ENCODE results near the gene GALNT10.

GALNT10 gene

DNA sequence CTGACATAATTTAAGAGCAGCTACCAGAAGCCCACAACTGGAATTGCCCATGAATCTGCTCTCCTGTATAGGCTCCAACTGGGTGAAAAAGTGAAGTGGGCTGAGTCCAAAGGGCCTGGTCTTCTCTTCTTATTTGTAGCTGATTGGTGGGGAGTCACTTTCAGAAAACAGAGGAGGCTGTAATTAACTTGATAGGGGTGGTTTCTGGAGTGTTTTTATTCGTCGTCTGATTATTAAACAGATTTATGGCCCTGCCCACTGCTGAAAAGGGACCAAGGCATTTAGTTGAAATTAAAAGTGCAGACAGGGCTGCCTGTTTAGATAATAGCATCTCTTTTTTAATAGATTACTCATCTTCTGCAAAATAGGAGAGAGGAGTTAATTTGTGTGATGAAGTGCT, 174.2 kb downstream of the GALNT10 start:
- TF ChIP-seq, protein P1, sequence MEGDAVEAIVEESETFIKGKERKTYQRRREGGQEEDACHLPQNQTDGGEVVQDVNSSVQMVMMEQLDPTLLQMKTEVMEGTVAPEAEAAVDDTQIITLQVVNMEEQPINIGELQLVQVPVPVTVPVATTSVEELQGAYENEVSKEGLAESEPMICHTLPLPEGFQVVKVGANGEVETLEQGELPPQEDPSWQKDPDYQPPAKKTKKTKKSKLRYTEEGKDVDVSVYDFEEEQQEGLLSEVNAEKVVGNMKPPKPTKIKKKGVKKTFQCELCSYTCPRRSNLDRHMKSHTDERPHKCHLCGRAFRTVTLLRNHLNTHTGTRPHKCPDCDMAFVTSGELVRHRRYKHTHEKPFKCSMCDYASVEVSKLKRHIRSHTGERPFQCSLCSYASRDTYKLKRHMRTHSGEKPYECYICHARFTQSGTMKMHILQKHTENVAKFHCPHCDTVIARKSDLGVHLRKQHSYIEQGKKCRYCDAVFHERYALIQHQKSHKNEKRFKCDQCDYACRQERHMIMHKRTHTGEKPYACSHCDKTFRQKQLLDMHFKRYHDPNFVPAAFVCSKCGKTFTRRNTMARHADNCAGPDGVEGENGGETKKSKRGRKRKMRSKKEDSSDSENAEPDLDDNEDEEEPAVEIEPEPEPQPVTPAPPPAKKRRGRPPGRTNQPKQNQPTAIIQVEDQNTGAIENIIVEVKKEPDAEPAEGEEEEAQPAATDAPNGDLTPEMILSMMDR (IDR thresholded peaks at IDR 0.05; ENCODE audit: unreplicated experiment in 3 of 3): no peak
- no peaks in the 10 kb centered on the region for H3K27me3 Mint-ChIP-seq (ENCODE audit: low read depth)
- H3K4me1 Mint-ChIP-seq: peaks cover 39% of the 10 kb centered on the region
- no peaks in the 10 kb centered on the region for H3K9me3 Mint-ChIP-seq
- no peak overlapping the region for H3K4me3 Mint-ChIP-seq
- H3K27ac Mint-ChIP-seq: peak overlapping the region; percentile 49 to 67 (median 67)
- H3K36me3 Mint-ChIP-seq (ENCODE audit: low read depth): no peaks in the 10 kb centered on the region

DNA sequence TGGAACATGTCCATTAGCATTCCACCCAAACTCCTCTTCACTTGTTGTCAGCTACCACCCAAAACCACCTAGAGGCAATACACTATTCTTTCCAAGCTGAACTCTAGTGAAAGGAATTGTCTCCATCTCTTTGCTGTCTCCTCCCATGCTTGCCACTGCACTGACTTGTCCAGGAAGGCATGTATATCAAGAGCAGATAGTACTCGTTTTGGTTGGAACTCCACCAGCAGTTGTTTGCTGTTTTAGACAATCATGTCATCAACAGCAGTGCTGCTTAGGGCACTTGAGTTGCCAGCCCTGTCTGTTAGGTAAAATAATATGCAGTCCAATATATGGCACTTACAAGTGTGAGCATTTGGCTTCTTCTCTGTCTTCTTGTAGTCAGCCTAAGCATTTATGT, 175.3 kb downstream of the GALNT10 start:
- Mint-ChIP-seq H3K36me3 (ENCODE audit: low read depth) (no peaks in the 10 kb centered on the region), H3K4me1 (peaks cover 47% of the 10 kb centered on the region), H3K9me3 (no peaks in the 10 kb centered on the region), H3K27ac (peak overlapping the region in 2 of 3 experiments; percentile 49 to 67), H3K27me3 (ENCODE audit: low read depth) (no peaks in the 10 kb centered on the region), H3K4me3 (no peak overlapping the region)
- TF ChIP-seq, protein P1 (IDR thresholded peaks at IDR 0.05; ENCODE audit: unreplicated experiment in 3 of 3): no peak

DNA sequence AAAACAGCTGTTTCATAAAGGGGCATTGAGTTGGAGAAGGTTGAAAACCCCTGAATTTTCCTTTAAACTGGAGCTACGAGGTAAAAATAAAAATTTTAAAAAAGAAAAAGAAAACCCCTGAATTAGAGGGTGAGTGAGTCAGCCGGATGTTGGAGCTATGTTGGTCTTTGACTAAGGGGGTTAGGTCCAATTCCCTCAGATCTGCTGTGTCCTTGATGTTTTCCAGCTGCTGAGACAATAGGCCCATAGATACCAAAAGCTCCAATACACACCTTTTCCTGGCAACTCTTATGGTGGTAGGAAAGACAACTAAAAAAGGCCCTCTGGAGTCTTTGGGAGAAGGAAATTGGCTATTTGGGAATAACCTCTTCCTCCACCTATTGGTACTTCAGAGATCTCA, 175.8 kb downstream of the GALNT10 start:
- Mint-ChIP-seq H3K9me3 (no peaks in the 10 kb centered on the region), H3K36me3 (ENCODE audit: low read depth) (no peaks in the 10 kb centered on the region), H3K4me3 (no peak overlapping the region), H3K4me1 (peaks cover 53% of the 10 kb centered on the region), H3K27me3 (ENCODE audit: low read depth) (no peaks in the 10 kb centered on the region), H3K27ac (no peak overlapping the region)
- TF ChIP-seq, protein P1 (IDR thresholded peaks at IDR 0.05; ENCODE audit: unreplicated experiment in 3 of 3): no peak

DNA sequence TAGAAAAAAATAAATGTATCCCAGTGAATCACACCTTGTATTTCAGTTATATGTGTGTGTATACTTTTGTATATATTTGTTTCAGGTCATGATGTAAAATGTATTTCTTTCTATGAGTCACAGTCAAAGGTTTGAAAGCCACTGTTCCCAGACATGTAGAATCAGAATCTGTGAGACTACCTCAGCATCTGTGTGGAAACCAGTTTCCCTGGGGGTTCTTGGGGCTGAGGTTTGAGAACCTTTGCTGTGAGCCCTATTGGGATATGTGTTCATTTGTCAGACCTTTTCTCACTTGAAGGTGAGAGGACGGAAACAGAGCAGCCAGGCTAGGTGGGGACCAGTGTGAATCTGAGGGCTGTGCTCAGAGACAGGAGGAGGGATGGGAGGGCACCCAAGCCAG, 176.6 kb downstream of the GALNT10 start:
- Mint-ChIP-seq H3K27ac (no peak overlapping the region), H3K4me1 (peaks cover 60% of the 10 kb centered on the region), H3K36me3 (ENCODE audit: low read depth) (no peaks in the 10 kb centered on the region), H3K27me3 (ENCODE audit: low read depth) (no peaks in the 10 kb centered on the region), H3K9me3 (no peaks in the 10 kb centered on the region), H3K4me3 (no peak overlapping the region)
- TF ChIP-seq, protein P1 (IDR thresholded peaks at IDR 0.05; ENCODE audit: unreplicated experiment in 3 of 3): no peak

DNA sequence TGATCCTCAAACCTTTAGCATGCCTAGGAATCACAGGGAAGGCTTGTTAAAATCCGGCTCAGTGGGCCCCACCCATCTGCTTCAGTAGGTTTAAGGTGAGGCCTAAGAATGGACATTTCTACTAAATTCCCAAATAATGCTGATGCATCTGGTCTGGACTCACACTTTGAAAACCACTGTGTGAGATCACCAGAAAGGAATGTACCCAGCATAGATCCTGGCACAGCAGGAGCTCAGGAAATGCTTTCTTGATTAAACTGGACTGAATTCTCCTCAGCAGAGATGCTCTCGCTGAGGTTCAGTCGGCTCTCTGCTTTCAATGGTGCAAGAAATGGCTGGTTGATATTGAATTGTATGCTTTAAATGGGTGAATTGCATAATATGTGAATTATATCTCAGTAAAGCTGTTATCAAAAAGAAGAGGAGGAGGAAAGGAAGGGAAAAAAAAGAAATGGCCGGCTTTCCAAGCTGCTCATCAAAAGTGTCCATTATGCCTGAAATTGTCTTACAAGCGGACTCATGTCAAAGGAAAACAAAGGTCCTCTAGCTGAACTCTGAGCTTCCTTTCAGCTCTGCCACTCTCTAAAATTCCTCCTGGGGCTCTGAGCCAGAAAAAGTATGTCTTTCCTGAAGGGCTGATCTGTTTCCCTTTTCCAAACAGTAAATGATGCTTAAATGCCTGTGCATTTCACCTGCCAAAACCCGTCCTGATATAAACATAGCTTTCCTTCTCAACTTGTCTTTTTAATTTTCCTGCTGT, 177.7 kb downstream of the GALNT10 start:
- H3K27ac Mint-ChIP-seq: peak overlapping the region; percentile 85 to 86 (median 86)
- TF ChIP-seq, protein P1 (IDR thresholded peaks at IDR 0.05; ENCODE audit: unreplicated experiment in 3 of 3): no peak

DNA sequence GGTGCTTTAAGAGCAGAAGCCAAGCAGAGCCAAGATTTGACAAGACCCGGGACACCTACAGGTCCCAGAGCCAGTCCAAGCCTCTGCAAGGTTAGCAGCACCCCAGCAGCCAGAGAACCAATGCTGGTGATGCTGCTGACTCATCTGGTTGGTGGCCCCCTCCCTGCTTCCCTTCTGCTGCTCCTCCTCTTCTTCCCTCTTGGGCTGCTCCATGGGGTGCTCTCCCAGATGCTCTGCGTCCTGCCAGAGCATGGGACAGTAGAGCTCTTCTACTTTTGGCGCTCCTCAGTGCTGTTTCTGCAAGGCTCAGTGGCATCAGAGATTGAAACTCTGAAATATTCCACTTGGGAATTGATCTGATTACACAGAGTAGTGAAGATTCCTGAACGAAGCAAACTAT, 179.1 kb downstream of the GALNT10 start:
- H3K4me1 Mint-ChIP-seq: peaks cover 49% of the 10 kb centered on the region
- TF ChIP-seq, protein P1 (IDR thresholded peaks at IDR 0.05; ENCODE audit: unreplicated experiment in 3 of 3): no peak
- no peaks in the 10 kb centered on the region for H3K9me3 Mint-ChIP-seq
- H3K27ac Mint-ChIP-seq: peak overlapping the region; percentile 55 to 74 (median 61)
- no peak overlapping the region for H3K4me3 Mint-ChIP-seq
- H3K27me3 Mint-ChIP-seq (ENCODE audit: low read depth): peaks cover 7% of the 10 kb centered on the region
- H3K36me3 Mint-ChIP-seq (ENCODE audit: low read depth): no peaks in the 10 kb centered on the region

More for the DNA sequence above, 177.7 kb downstream of the GALNT10 start:
- no peak overlapping the region for H3K4me3 Mint-ChIP-seq
- H3K36me3 Mint-ChIP-seq (ENCODE audit: low read depth): no peaks in the 10 kb centered on the region
- peaks cover 62% of the 10 kb centered on the region for H3K4me1 Mint-ChIP-seq
- H3K9me3 Mint-ChIP-seq: no peaks in the 10 kb centered on the region
- H3K27me3 Mint-ChIP-seq (ENCODE audit: low read depth): peaks cover under 1% of the 10 kb centered on the region
